K562 (cell line): ENCODE results near the gene ARID5B. TPM values are rescaled to one million over a fixed set of nuclear protein-coding genes. Genes with fewer than 3 reads are reported as not detected.
A peak's percentile ranks its signal among the peaks of the same experiment; 100 is the strongest.

Source experiments
- ATAC-seq: fragments of 200-7000 bp; cut with Tn5 transposase; 3 replicates; pipeline ENCODE4 v1.9.1; 2020; ENCODE audit warnings: moderate library complexity
- BruUV-seq: library from RNA; stranded (reverse); fragments of 400-500 nt; replicated peaks from 2 replicates; lab custom pipeline; 2021; lab: Mats Ljungman, UMichigan
- CTCF ChIA-PET: fragments of 300-600 bp; formaldehyde crosslinking; extraction: SDS; loops from one replicate; lab custom pipeline; 2021; ENCODE audit warnings: low intra/inter-chr PET ratio; lab: Yijun Ruan, JAX
- POLR2A ChIA-PET: fragments of 300-600, 350-650 bp; sonication (Branson Sonifier 250); formaldehyde crosslinking; extraction: SDS; loops from one replicate; lab custom pipeline; 2021; ENCODE audit warnings: antibody characterized with exemption, inconsistent platforms; lab: Yijun Ruan, JAX
- DNase-seq, 4 experiments: peaks; one replicate each; pipeline versions ENCODE4 v3.0.0 to v3.0.0-alpha.2; 2011 to 2018; ENCODE audit warnings: low spot score in 3 of 4, mixed read lengths in 3 of 4; ENCODE audit errors: extremely low read depth in 1 of 4
- FAIRE-seq: peaks from 2 replicates; lab custom pipeline; 2011; peaks lifted over from hg19 to GRCh38; lab: Jason Lieb, UNC
- H2AFZ ChIP-seq: 2 replicates; pipeline ENCODE4 v1.6.0; 2011; ENCODE audit warnings: low read depth, low read length, control low read depth, inconsistent platforms
- H3K27ac ChIP-seq: fragments of 200-600 bp; 3 replicates; pipeline ENCODE4 v1.8.0; 2011; ENCODE audit warnings: low read depth, mild to moderate bottlenecking, control low read depth, inconsistent platforms, low read length, moderate library complexity, mixed read lengths; ENCODE audit errors: extremely low read depth
- H3K27me3 ChIP-seq, 2 experiments: fragments of 300-600 bp in 1 of 2; 2 replicates in 1 of 2; 3 replicates in 1 of 2; pipeline versions ENCODE4 v1.6.0 to v1.8.0; 2011; ENCODE audit warnings: inconsistent platforms in 2 of 2, low read length in 2 of 2, mild to moderate bottlenecking in 1 of 2, mixed read lengths in 1 of 2, moderate library complexity in 1 of 2; ENCODE audit not compliant: control insufficient read depth in 2 of 2, insufficient read depth in 2 of 2
- H3K36me3 ChIP-seq: fragments of 300-600 bp; 3 replicates; pipeline ENCODE4 v1.8.0; 2011; ENCODE audit warnings: mild to moderate bottlenecking, low read length, inconsistent platforms; ENCODE audit not compliant: control insufficient read depth, insufficient read depth
- H3K4me1 ChIP-seq, 2 experiments: fragments of 200-600 bp in 1 of 2; replicated peaks in 1 of 2; 2 replicates in 1 of 2; 3 replicates in 1 of 2; pipeline versions ENCODE4 v1.5.1 to v1.8.0; 2011; ENCODE audit warnings: inconsistent platforms in 2 of 2, low read length in 2 of 2, mild to moderate bottlenecking in 1 of 2, mixed read lengths in 1 of 2, moderate library complexity in 1 of 2; ENCODE audit not compliant: control insufficient read depth in 2 of 2, insufficient read depth in 2 of 2
- H3K4me2 ChIP-seq: 2 replicates; pipeline ENCODE4 v1.6.1; 2011; ENCODE audit warnings: low read length, control low read depth, inconsistent platforms, mixed read lengths; ENCODE audit not compliant: insufficient read depth
- H3K4me3 ChIP-seq: fragments of 200-600 bp; sonication (generic), shearing (Covaris generic); 2 replicates; pipeline ENCODE4 v1.5.1; 2016; ENCODE audit warnings: control low read depth, inconsistent platforms
- H3K79me2 ChIP-seq: fragments of 200-600 bp; 3 replicates; pipeline ENCODE4 v1.8.0; 2011; ENCODE audit warnings: low read length, inconsistent platforms; ENCODE audit not compliant: control insufficient read depth, insufficient read depth
- H3K9ac ChIP-seq, 2 experiments: 2 replicates each; pipeline versions ENCODE4 v1.6.0 to v1.6.1; 2011; ENCODE audit warnings: low read depth in 2 of 2, low read length in 2 of 2, control low read depth in 1 of 2, inconsistent platforms in 1 of 2, mild to moderate bottlenecking in 1 of 2, mixed read lengths in 1 of 2; ENCODE audit not compliant: insufficient read depth in 1 of 2
- H3K9me1 ChIP-seq: one replicate; pipeline ENCODE4 v1.6.0; 2011; ENCODE audit warnings: inconsistent platforms, mild to moderate bottlenecking, low read length, moderate library complexity; ENCODE audit not compliant: control insufficient read depth, insufficient read depth
- H3K9me3 ChIP-seq: replicated peaks from 2 replicates; pipeline ENCODE4 v1.5.1; 2011; ENCODE audit warnings: low read depth, low read length, inconsistent platforms; ENCODE audit not compliant: control insufficient read depth, insufficient read depth
- H4K20me1 ChIP-seq: replicated peaks from 2 replicates; pipeline ENCODE4 v1.6.1; 2011; ENCODE audit warnings: low read length, inconsistent platforms, mixed read lengths; ENCODE audit not compliant: control insufficient read depth, insufficient read depth
- BRD4 ChIP-seq: fragments of 200-600 bp; sonication (generic); IDR thresholded peaks from 2 replicates; pipeline ENCODE4 v1.6.1; 2017; ENCODE audit warnings: inconsistent platforms
- CGGBP1 ChIP-seq: fragments of 250-450 bp; sonication (Bioruptor Pico); IDR thresholded peaks from 2 replicates; pipeline ENCODE4 v1.9.0; 2021; ENCODE audit warnings: mild to moderate bottlenecking
- FOSL1 ChIP-seq: fragments of 200-800 bp; sonication (Bioruptor generic); conservative IDR thresholded peaks from 2 replicates; pipeline ENCODE4 v1.6.1; 2016; ENCODE audit warnings: missing genetic modification characterization, missing compliant biosample characterization
- MAZ ChIP-seq, 2 experiments: fragments of 450-650 bp in 1 of 2; sonication (generic) in 1 of 2; formaldehyde crosslinking; IDR thresholded peaks in 1 of 2; conservative IDR thresholded peaks in 1 of 2; 2 replicates each; pipeline versions ENCODE4 v1.4.0 to v1.5.0; 2020; ENCODE audit warnings: mild to moderate bottlenecking in 1 of 2, missing genetic modification reagents in 1 of 2
- MEF2A ChIP-seq: IDR thresholded peaks from 2 replicates; pipeline ENCODE4 v1.6.1; 2011; ENCODE audit warnings: low read depth, mild to moderate bottlenecking, low read length, moderate library complexity; ENCODE audit not compliant: control insufficient read depth
- PHB ChIP-seq: fragments of 250-450 bp; sonication (Bioruptor Pico); IDR thresholded peaks from 2 replicates; pipeline ENCODE4 v1.5.0; 2021
- PML ChIP-seq: IDR thresholded peaks from 2 replicates; pipeline ENCODE4 v1.6.1; 2012; ENCODE audit warnings: low read length, inconsistent platforms
- RBFOX2 ChIP-seq: fragments of 200-400 bp; formaldehyde crosslinking; IDR thresholded peaks from 2 replicates; pipeline ENCODE4 v1.6.1; 2017; ENCODE audit warnings: low read depth, mild to moderate bottlenecking, low read length, moderate library complexity
- SRSF1 ChIP-seq: fragments of 200-400 bp; formaldehyde crosslinking; IDR thresholded peaks from 2 replicates; pipeline ENCODE4 v1.6.1; 2017; ENCODE audit warnings: mild to moderate bottlenecking, low read depth, low read length, moderate library complexity
- TBP ChIP-seq: optimal IDR thresholded peaks from 2 replicates; pipeline ENCODE3; 2011; ENCODE audit warnings: low read depth, low read length, improper control_type of control experiment
- YY1 ChIP-seq, 3 experiments: IDR thresholded peaks; 2 replicates each; pipeline ENCODE4 v1.6.1; 2011; ENCODE audit warnings: low read length in 2 of 3, mild to moderate bottlenecking in 2 of 3, moderate library complexity in 2 of 3, borderline replicate concordance in 1 of 3, control low read depth in 1 of 3, low read depth in 1 of 3; ENCODE audit not compliant: insufficient read depth in 3 of 3, insufficient replicate concordance in 2 of 3, control insufficient read depth in 1 of 3, insufficient read length in 1 of 3; ENCODE audit errors: extremely low read depth in 1 of 3
- ZBED1 ChIP-seq: IDR thresholded peaks from 2 replicates; pipeline ENCODE4 v1.6.1; 2014
- ZNF133 ChIP-seq: fragments of 250-450 bp; sonication (Bioruptor Pico); IDR thresholded peaks from 2 replicates; pipeline ENCODE4 v1.4.0; 2020; ENCODE audit warnings: mild to moderate bottlenecking
- ZNF23 ChIP-seq: fragments of 250-450 bp; sonication (Bioruptor Pico); IDR thresholded peaks from 2 replicates; pipeline ENCODE4 v1.4.0; 2020; ENCODE audit warnings: mild to moderate bottlenecking
- WGBS: fragments of 100-300 bp; shearing (Covaris generic); methylation state at CpG from one replicate; pipeline ENCODE4 v1.1.6; 2016; ENCODE audit warnings: low coverage, mixed read lengths; ENCODE audit not compliant: insufficient coverage; ENCODE audit errors: missing lambda C conversion rate; 5-methylcytosine and 5-hydroxymethylcytosine counted together
- in situ Hi-C: fragments of 300-500 bp; cut with MboI; formaldehyde crosslinking; loops from 4 replicates; pipeline ENCODE4 v1.15.0; 2018; ENCODE audit warnings: inconsistent platforms, mixed read lengths
- intact Hi-C: fragments of 100-400 bp; cut with micrococcal nuclease; formaldehyde crosslinking; loops from 2 replicates; pipeline ENCODE4 v1.14.2; 2022
- polyA plus RNA-seq, 8 experiments: library from polyadenylated mRNA; depleted of rRNA in 4 of 8; stranded (reverse) in 5 of 8; unstranded in 3 of 8; fragments of >200 nt; fragmentation: Nextera tagmentation in 2 of 8; fragmentation: Illumina TruSeq in 1 of 8; extraction: Ambion mirVana in 2 of 8; extraction: Trizol in 1 of 8; gene quantifications; 2 replicates each; pipeline versions ENCODE4 v1.2.1 to v1.2.3, GENCODE V29; 2011 to 2014; ENCODE audit warnings: inconsistent platforms in 1 of 8, missing spikeins in 1 of 8
- total RNA-seq, 7 experiments: library from RNA; depleted of rRNA in 6 of 7; stranded (reverse); fragments of >200 nt in 6 of 7; fragmentation: Illumina TruSeq in 2 of 7; extraction: Trizol in 2 of 7; gene quantifications; 2 replicates each; pipeline versions ENCODE4 v1.2.1 to v1.2.3, GENCODE V29; 2011 to 2021; ENCODE audit warnings: low replicate concordance in 1 of 7
- TF ChIP-seq, protein P1 (sequence below): fragments of 250-450 bp; sonication (Bioruptor Pico); IDR thresholded peaks from 2 replicates; pipeline ENCODE4 v1.8.0; 2021; ENCODE audit warnings: borderline replicate concordance, mild to moderate bottlenecking, moderate library complexity; ENCODE audit not compliant: poor library complexity, severe bottlenecking

The ARID5B gene
- total and polyA plus RNA-seq, 9 of the 15 experiments (the other 6 are each of a cell fraction or from before 2014, with no cell fraction given): 0.48 to 1.6 (median 0.80) TPM

- no peak for FAIRE-seq
- DNase-seq: no peak
- POLR2A ChIA-PET: interaction anchor here (1.0 to 1.4 kb wide), 3 partner anchors 8 to 16 kb away, joined by 3 to 5 read pairs (median 3); no protein-coding TSS in a partner anchor
- peak overlapping the region; percentile 27 for H2AFZ ChIP-seq
- no peak overlapping the region for H3K4me2 ChIP-seq
- H3K36me3 ChIP-seq: no peaks in the 10 kb centered on the region
- H3K27me3 ChIP-seq: no peaks in the 10 kb centered on the region; a peak in 1 of 5 replicates
- no peak overlapping the region for H3K9ac ChIP-seq
- H3K9me3 ChIP-seq: no peaks in the 10 kb centered on the region
- BruUV-seq: no TSS peak
- H3K27ac ChIP-seq: no peak overlapping the region
- no peaks in the 10 kb centered on the region for H3K4me1 ChIP-seq
- intact Hi-C loops (no loop called here), in situ Hi-C loops (no loop called here)
- no peaks in the 10 kb centered on the region for H3K9me1 ChIP-seq
- CTCF ChIA-PET: no interaction called here
- TF ChIP-seq RBFOX2 (no peak), TBP (peak; percentile 27), FOSL1 (tag) (no peak), ZBED1 (0 out of 2 replicates have a peak, but pooled peaks have one; percentile 40), PML (0 out of 2 replicates have a peak, but pooled peaks have one; percentile 21), ZNF133 (CRISPR knock-in tag) (no peak), MAZ (CRISPR knock-in tag; conservative IDR thresholded peaks at IDR 0.05 in 1 of 2, IDR thresholded peaks at IDR 0.05 in 1 of 2) (no peak), PHB (CRISPR knock-in tag) (no peak), BRD4 (no peak), ZNF23 (CRISPR knock-in tag) (no peak), MEF2A (no peak), CGGBP1 (CRISPR knock-in tag) (no peak), SRSF1 (no peak), YY1 (IDR thresholded peaks at IDR 0.05; ENCODE audit: borderline replicate concordance in 1 of 3, control insufficient read depth in 1 of 3, extremely low read depth in 1 of 3, insufficient read depth in 3 of 3, insufficient read length in 1 of 3, insufficient replicate concordance in 2 of 3, low read depth in 1 of 3, low read length in 2 of 3) (peak in 2 of 3 experiments; percentile 55 to 80)
- TF ChIP-seq, protein P1, sequence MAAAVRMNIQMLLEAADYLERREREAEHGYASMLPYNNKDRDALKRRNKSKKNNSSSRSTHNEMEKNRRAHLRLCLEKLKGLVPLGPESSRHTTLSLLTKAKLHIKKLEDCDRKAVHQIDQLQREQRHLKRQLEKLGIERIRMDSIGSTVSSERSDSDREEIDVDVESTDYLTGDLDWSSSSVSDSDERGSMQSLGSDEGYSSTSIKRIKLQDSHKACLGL (CRISPR knock-in tag): no peak
- ATAC-seq: no peak; the same call in 1 of the 3 replicates
- no peaks in the 10 kb centered on the region for H4K20me1 ChIP-seq
- WGBS: 20% methylated on average over 8 of the region's 8 CpGs
- no peak overlapping the region for H3K4me3 ChIP-seq
- H3K79me2 ChIP-seq: no peaks in the 10 kb centered on the region
Measured at GRCh38 chr10:62079885-62080559, 178.5 kb downstream of the ARID5B start.
